Measurements from ENCODE around the gene HNRNPH3. TPM values are rescaled to one million over a fixed set of nuclear protein-coding genes. Genes with fewer than 3 reads are reported as not detected.

The HNRNPH3 gene
- total RNA-seq, 1 donor from 2014 or later: 47.5 TPM

DNA sequence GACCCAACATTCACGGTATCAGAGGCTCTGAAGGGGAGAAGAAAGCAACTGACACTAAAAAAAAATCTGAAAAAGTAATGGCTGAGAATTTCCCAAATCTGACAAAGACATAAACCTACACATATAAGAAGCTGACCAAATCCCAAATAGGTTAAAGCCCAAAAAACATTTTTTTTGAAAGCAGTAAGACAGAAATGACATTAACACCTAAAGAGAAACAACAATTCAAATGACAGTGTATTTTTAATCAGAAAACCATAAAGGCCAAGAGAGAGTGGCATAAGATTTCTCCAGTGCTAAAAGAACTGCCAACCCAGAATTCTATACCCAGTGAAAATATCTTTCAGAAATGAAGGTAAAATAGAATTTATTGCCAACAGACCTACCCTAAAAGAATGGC is 39.7 kb downstream of the HNRNPH3 start:
- DNase-seq (ENCODE audit: extremely low read depth, low read depth, low spot score): no peak

DNA sequence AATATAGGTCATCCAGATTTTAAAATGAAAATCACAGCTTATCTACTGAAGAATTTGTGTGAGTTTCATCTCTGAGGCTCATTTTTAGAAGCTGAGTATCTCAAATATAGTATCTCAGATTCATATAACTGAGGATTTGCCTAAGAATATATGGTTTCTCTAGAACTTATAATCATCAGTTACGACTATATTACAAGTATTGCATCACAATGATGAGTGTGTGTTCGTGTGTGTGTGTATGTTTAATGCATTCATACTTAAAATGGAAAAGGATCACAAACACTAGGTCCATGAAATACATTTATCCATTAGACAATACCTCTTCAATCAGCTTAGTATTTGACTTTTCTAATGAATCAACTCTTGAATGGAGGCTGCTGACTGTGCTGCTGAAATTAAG is 53.9 kb downstream of the HNRNPH3 start:
- DNase-seq (ENCODE audit: extremely low read depth, low read depth, low spot score): no peak

Other genes starting within 250 kb of the HNRNPH3 start
- gene MYPN, start 222.6 kb upstream of the HNRNPH3 start, total RNA-seq: 1.1 and 3.7 TPM in 2 replicates
- not detected in 2 replicates for gene ATOH7, start 100.0 kb upstream of the HNRNPH3 start, total RNA-seq
- gene PBLD, start 864 bp downstream of the HNRNPH3 start, total RNA-seq: 4.7 and 5.2 TPM in 2 replicates
- 24.2 and 31.8 TPM in 2 replicates for gene RUFY2, start 75.2 kb downstream of the HNRNPH3 start, total RNA-seq
- gene DNA2, start 139.9 kb downstream of the HNRNPH3 start, total RNA-seq: 4.6 and 6.2 TPM in 2 replicates
- 12.1 and 30.1 TPM in 2 replicates for gene SLC25A16, start 195.5 kb downstream of the HNRNPH3 start, total RNA-seq
- gene TET1, start 228.3 kb downstream of the HNRNPH3 start, total RNA-seq: 2.1 and 2.4 TPM in 2 replicates

All from glomerular endothelial cell (primary cell).